KOPT-K1 (cell line): Measurements from ENCODE around the gene MEAK7.

Experiments used
- H3K27ac ChIP-seq: fragments of 200-600 bp; sonication (generic); 2 replicates; pipeline ENCODE4 v1.5.1; 2016; ENCODE audit warnings: antibody characterized with exemption, mild to moderate bottlenecking, low read depth, low read length; ENCODE audit not compliant: poor library complexity, severe bottlenecking
- H3K36me3 ChIP-seq: fragments of 200-600 bp; sonication (generic); 2 replicates; pipeline ENCODE4 v1.5.1; 2017; ENCODE audit warnings: antibody characterized with exemption, mild to moderate bottlenecking, low read length, moderate library complexity; ENCODE audit not compliant: insufficient read depth
- H3K9me3 ChIP-seq: fragments of 200-600 bp; sonication (generic); 2 replicates; pipeline ENCODE4 v1.5.1; 2017; ENCODE audit warnings: antibody characterized with exemption, low read length, mild to moderate bottlenecking; ENCODE audit not compliant: insufficient read depth, poor library complexity, severe bottlenecking

Gene MEAK7

GRCh38 chr16:84495506-84495905 lies 9.0 kb downstream of the MEAK7 start:
- no peak overlapping the region for H3K27ac ChIP-seq
- no peaks in the 10 kb centered on the region; the same call in 1 of the 2 replicates for H3K36me3 ChIP-seq
- peaks cover 22% of the 10 kb centered on the region for H3K9me3 ChIP-seq

DNA sequence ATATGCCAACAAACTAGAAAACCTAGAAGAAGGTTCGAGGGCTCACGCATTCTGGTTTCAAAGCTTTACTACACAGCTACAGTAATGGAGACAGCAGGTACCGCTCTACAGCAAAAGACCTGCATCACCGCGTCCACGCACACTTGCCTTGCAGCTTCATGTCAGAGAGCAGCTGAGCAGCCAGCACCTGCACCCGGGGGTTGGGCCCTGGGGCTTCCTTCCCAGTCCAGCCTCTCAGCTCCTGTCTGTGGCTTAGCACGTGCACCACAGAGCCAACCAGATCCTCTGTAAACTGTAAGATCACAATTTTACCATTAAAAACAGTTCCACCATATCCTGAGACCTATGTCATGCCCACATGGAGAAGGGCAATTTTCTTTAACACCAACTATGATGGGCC lies 15.3 kb downstream of the MEAK7 start:
- Histone ChIP-seq H3K36me3 (no peaks in the 10 kb centered on the region; the same call in 1 of the 2 replicates), H3K9me3 (peaks cover 17% of the 10 kb centered on the region), H3K27ac (no peak overlapping the region)

GRCh38 chr16:84487358-84487757 lies 17.1 kb downstream of the MEAK7 start:
- no peaks in the 10 kb centered on the region for H3K9me3 ChIP-seq
- no peaks in the 10 kb centered on the region for H3K36me3 ChIP-seq

GRCh38 chr16:84486551-84487235 lies 17.8 kb downstream of the MEAK7 start:
- no peaks in the 10 kb centered on the region for H3K36me3 ChIP-seq
- H3K27ac ChIP-seq, result no peak overlapping the region
- no peaks in the 10 kb centered on the region for H3K9me3 ChIP-seq

More at GRCh38 chr16:84487358-84487757, 17.1 kb downstream of the MEAK7 start:
- no peak overlapping the region for H3K27ac ChIP-seq

DNA sequence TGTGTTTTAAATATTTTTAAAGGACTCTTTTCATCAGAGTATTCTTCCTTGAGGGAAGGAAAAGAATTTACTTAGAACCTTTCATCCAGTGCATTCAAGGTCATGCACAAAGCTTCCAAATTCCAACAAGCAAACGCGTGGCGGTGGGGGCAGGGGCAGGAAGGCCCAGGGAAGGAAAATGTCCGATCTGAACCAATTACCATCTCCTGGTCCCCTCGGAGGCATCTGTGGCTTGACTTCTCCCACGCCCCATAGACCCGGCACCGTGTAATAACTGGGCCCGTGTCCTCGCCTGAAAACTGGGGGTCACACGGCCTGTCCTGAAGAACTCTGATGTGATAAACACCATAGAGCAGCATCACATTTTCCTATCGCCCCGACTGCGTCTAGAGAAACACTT lies 18.3 kb downstream of the MEAK7 start:
- Histone ChIP-seq H3K27ac (no peak overlapping the region), H3K36me3 (no peaks in the 10 kb centered on the region), H3K9me3 (no peaks in the 10 kb centered on the region)

DNA sequence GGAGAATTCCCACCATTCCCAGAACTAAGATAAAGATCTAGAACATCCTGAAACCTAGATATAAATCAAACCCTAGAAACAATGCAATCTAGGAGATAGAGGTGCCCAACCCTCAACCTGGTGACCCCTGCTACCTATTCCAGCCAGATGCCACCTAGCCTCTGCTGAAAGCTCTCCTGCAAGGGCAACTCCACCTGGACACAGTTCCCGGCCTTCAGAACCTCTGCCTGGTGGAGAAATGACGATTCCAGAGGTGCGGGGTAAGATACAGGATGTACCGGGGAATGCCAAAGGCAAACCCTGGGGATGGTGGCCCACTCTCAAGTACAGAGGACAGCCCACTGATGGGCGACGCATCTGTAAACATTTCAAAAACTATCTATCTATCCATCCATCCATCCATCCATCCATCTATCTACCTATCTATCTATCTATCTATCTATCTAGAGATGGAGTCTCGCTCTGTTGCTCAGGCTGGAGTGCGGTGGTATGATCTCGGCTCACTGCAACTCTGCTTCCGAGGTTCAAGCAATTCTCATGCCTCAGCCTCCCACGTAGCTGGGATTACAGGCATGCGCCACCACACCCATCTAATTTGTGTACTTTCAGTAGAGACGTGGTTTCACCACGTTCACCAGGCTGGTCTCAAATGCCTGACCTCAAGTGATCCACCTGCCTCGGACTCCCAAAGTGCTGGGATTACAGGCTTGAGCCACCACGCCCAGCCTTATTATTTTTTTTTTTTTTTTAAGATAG lies 19.0 kb downstream of the MEAK7 start:
- H3K36me3 ChIP-seq, result no peaks in the 10 kb centered on the region
- no peak overlapping the region for H3K27ac ChIP-seq
- no peaks in the 10 kb centered on the region for H3K9me3 ChIP-seq

- no peak overlapping the region for H3K27ac ChIP-seq
- no peaks in the 10 kb centered on the region for H3K9me3 ChIP-seq
- no peaks in the 10 kb centered on the region for H3K36me3 ChIP-seq
Measured at GRCh38 chr16:84484579-84485254, 19.7 kb downstream of the MEAK7 start.

DNA sequence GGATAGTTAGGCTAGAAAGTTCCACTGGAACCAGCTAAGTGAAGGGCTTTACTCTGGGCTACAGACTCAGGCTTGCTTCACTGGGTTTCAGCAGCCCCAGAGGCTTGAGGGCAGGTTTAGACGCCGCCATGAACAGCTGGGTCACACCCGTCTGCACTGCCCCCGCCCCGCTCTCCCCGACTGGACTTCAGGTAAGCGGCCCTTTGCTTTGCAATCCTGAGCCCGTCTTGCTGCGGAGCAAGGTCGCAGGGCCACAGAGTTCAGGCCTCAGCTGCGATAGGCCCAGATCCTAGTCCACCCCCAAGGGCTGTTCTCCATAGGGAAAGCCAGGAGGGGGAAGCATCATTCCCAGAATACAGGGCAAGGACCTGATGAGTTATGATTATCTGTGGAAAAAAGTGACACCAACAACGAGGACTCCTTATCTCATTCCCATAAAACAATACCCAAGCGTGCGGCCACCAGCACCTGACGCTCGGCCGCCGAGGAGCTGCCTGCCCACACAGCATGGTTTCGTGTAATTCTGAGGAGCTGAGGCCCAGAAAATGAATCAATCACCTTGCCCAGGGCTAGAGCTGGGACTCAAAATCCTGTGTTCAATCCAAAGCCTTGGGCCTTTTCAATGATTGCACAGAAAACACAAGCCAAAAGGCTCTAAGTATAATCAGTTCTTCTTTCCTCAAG lies 20.4 kb downstream of the MEAK7 start:
- H3K9me3 ChIP-seq, result no peaks in the 10 kb centered on the region
- no peak overlapping the region for H3K27ac ChIP-seq
- no peaks in the 10 kb centered on the region for H3K36me3 ChIP-seq

GRCh38 chr16:84482951-84483881 lies 21.2 kb downstream of the MEAK7 start:
- H3K27ac ChIP-seq, result no peak overlapping the region
- no peaks in the 10 kb centered on the region for H3K36me3 ChIP-seq
- no peaks in the 10 kb centered on the region for H3K9me3 ChIP-seq

DNA sequence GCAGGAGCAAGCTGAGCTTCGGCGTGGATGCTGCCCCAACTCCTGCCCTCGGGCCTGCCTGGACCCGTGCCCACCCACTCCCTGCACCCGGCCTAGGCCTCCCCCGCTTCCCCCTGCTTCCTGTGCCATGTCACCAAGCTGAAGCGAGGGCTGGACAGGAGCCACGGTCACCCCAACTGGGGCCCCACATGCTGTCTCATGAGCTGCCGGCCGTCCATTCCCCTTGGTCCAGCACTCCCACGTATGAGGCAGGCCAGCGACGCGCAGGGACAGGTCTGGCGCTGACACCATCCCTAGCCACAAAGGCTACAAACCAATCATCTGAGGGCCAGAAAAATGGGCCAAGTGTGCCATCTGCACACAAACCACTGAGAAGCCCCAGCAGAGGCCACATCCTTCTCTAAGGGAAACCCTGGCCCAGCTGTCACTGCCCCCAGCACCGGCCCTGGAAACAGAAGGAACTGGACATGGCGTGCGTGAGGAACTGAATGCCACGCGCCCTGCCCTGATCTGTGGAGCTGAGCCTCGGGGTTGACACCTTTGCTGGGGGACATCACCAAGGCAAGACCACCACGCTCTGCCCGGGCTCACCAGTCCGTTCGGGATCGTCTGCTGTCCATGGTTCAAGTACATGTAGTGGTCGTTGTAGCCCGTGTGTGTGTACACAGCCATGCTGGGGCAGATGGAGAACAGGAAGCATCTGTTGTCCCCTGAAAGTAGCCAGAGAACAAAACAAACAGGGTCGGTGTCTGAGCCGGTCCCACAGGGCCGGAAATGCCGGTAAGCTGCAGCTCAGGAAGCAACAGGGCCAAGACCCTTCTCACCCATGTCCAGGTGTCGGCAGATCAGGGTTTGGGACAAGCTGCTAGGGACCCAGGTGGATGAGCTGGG lies 22.2 kb downstream of the MEAK7 start:
- no peaks in the 10 kb centered on the region for H3K36me3 ChIP-seq
- H3K27ac ChIP-seq, result no peak overlapping the region
- H3K9me3 ChIP-seq, result no peaks in the 10 kb centered on the region

DNA sequence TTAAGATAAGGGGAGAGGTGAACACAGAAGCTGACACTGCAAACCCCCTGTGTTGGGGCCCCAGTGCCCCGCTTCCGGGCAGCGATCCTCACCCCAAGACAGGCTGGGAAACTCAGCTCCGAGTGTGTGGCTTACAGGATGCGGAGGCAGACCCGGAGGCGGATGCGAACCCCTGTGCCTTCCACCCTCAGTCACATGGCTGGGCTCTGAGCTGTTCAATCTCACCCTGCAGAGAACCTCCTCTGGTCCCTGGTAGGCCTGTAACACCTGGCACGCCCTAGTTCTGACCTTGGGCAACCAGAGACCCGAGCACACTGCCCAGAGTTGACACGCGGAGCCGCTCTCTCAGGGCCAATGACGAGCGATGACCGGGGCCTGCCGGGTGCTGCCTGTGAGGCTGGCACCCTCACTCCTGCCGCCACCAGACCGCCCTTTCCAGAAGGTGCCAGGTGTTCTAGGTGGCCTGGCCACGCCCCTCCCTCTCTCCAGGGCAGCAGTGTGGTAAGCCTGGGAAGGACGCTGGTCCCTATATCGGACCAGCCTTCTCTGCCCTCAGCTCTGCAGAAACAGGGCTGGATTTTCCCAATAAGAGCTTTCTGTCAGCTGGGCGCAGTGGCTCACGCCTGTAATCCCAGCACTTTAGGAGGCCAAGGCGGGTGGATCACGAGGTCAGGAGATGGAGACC lies 23.3 kb downstream of the MEAK7 start:
- Histone ChIP-seq H3K27ac (no peak overlapping the region), H3K9me3 (no peaks in the 10 kb centered on the region), H3K36me3 (no peaks in the 10 kb centered on the region)

GRCh38 chr16:84479716-84480450 lies 24.6 kb downstream of the MEAK7 start:
- no peaks in the 10 kb centered on the region for H3K36me3 ChIP-seq
- no peak overlapping the region for H3K27ac ChIP-seq
- no peaks in the 10 kb centered on the region for H3K9me3 ChIP-seq
